Measurements from ENCODE around the gene TBRG4.
"Not testable (repeated sequence)": the region's sequence is repeated elsewhere in the genome, so short reads cannot be mapped to it uniquely, and the experiment has no call there.

The TBRG4 gene

GRCh38 chr7:45114257-45114656, 2.8 kb upstream of the TBRG4 start:
- not testable (repeated sequence) for DNase-seq

DNA sequence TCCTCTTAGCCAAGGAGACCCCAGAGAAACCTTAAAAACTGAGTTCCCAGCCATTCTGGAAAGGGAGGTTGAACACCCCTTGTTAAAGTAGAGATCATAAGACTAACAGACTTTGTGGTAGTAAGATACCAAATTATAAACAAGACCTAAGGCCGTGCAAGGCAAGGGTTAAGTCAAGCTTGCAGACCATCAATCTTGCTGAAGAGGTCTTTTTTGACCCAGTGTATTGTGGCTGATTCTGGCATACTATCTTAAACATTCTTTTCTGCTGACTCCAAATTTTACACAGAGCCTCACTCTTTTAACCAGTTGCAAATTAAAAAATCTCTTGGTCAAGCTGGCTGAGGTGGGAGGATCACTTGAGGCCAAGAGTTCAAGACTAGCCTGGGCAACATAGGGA, 1.2 kb upstream of the TBRG4 start:
- no peak for DNase-seq

DNA sequence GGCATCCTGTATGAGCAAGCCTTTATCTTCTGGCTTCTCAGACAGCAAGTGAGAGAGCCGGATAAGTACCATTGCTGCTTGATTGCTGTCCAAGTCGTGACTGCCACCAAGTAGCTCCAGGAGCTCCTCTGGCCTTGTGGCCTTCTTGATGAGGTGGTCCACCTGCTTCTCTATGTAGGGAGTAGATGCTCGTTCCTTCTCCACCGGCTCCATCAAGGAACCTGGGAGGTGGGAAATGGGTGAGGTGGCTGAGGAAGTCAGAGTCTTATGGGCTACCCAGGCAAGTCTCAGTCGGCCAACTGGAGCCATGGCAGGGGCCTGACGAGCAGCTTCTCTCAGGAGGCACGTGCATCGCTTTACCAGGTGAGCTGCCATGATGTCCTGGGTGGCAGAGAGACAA, 2.6 kb downstream of the TBRG4 start:
- no peak for DNase-seq

DNA sequence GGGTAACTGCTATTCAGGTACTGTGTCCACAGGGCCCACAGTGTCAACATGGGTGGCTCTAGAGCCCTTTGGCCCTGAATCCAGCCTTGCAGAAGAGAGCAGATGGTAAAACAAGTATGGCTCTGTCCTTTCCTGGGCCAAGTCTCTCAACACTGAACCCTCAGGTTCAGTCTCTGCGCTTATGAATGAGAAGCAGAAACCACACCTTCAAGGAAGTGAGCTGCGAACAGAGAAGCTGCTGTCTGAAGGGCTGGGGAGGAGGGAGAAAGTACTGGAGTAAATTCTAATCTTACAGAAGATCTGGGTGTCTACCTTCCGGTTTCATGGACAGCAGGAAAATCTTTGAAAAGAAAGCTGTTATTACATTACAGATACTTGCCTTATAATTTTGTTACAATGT, 4.1 kb downstream of the TBRG4 start:
- DNase-seq = no peak

- no peak for DNase-seq
These were observed 4.7 kb downstream of the TBRG4 start for GRCh38 chr7:45106820-45107219.

DNA sequence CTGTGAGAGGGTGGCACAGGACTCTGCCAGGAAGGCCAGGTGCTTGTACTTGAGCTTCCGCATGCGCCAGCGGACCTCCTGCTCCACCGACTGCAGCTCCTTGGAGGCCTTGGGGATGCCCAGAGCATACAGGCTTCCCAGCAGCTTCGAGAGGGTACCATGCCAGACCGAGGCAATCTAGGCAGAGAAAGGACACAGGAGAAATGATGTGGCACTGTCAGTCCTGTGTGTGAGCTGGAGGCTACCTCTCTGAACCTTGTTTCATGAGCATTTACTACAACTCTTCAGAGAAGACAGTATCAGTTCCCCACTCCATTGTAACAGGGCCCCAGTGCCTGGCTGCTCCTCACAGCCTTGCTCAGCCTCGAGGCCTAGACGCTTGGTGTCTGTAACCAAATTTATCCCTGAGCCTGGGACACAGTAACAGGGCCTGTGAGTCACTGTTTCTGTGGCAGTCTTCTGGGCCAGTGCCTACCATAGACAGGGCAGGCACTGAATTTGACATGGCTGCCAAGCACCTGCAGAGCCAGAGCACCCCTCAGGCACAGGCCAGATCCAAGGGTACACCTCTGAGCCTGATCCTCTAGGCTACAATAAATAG, 5.8 kb downstream of the TBRG4 start:
- DNase-seq = no peak

GRCh38 chr7:45104844-45105587, 6.5 kb downstream of the TBRG4 start:
- no peak for DNase-seq

DNA sequence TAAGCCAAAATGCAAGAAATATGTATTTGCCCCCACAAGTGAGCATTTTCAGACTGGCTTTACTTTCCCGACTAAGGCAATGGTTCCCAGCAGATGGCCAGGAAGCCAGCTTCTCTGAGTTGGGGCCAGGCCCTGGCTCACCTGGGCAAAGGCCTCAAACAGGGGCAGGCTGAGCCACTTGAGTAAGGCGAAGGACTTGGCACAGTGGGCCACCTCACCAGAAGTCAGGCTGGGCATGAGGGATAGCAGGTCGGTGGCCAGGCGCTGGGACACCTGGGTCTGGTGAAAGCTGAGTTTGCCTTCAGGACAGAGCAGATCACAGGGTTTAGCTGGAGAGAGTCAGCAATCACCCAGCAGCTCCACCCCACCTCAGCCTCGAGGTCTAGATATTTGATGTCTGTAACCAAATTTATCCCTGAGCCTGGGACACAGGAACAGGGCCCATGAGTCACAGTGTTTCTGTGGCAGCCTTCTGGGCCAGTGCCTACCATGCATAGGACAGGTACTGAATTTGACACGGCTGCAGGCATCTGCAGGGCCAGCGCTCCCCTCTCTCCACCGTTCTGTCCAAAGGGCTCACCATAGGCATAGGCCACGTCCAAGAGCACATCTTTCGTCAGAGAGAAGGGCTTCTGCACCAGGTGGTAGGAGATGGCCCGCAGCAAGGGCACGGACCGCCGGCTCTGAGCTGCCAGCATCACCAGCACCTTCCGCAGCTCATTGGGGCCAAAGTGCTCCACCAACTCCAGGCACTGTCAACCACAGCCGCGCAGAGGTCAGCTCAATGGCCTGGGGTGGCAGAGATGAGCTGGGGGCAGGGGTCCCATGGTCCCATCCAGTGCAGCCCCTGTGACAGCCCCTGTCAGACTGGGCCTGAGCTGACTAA, 7.3 kb downstream of the TBRG4 start:
- no peak for DNase-seq

DNA sequence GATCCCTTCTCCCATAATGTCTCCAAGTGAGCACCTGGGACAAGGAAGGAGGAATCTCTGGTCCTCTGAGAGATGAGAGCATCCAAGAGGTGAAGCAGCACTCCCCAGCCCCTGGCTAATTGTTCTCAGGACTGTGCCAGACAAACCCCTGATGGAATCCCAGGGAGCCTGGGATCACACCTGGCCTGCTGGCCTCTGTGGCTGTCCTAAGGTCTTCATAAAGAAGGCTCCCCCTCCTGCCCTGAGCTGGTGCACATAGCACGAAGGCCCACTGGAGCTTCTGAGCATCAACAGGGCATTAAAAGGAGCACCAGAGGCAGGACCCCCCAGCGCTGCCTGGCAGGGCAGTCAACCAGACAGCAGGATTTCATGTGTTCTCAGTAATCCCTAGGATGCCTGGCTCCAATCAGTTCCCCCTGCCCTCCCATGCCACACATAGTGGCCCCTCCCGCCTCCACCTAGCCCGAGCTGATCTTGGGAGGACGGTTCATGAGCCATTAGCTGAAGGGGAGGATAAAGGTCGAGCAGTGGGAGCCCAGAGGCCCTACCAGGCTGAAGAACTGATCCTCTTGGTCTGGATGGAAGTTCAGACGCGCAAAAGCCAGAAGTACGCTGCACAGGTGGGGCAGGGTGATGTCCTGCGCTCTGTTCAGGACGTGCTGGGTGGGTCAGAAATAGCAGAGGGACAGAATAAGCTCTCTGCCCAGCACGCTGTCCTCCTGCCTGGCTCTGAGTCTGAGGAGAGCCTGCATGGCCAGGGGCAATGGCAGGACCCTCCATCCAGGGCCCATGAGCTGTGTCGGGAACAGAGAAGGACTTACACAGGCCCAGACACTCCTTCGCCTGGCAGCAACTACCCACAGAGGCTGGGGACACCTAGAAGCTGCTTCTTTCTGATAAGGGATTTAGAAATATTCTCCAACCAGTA, 8.4 kb downstream of the TBRG4 start:
- DNase-seq = no peak

- DNase-seq = no peak
These were observed 9.7 kb downstream of the TBRG4 start for GRCh38 chr7:45101748-45102147.

- no peak for DNase-seq
These were observed 10.6 kb downstream of the TBRG4 start for GRCh38 chr7:45100761-45101480.

- no peak for DNase-seq
These were observed 11.4 kb downstream of the TBRG4 start for GRCh38 chr7:45099891-45100760.

DNA sequence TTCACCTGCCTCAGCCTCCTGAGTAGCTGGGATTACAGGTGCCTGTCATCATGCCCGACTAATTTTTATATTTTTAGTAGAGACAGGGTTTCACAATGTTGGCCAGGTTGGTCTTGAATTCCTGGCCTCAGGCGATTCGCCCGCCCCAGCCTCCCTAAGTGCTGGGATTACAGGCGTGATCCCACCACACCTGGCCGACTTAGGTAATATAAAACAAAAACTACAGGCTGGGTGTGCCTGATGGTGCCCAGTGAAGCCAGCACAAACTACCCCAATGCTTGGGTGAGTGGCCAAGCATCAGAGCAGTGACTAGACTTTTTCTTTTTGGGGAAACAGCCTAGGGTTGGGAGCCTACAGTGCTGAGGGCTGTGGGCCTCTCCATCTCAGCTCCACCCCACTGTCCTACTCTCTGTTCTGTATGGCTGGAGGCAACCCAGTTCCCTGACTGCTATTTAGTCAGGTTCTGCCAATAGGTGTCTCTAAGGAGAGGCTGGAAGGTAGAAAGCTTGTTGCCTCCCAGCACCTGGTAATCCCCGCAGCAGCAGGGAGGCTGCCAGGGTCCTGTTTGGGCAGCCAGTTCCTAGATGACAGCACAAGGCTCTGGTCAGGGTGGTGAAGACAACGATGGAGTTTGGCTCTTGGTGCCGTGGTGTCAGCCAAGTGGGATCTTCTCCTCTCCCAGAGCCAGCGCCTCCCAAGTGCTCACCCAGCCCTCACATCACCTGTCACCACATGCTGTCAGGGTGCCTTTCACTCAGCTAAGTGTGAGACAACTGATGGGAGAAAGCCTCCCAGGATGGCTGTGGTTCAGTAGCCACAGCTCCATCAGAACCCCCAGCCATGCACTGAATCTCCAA, 12.3 kb downstream of the TBRG4 start:
- no peak for DNase-seq

DNA sequence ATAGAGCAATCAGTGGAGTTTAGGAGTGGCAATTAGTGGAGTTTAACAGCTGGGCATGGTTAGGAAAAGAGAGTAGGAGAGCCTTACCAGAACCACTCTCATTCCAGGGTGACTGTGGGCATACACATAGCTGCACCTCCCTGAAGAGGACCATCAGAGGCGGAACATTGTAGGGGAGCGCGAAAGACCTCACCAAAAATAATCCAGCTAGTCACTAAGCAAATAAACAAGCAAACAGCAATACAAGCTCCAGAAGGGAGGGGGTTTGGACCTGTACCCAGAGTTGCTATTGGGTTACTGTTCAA, 18.6 kb downstream of the TBRG4 start:
- no peak for DNase-seq

GRCh38 chr7:45092100-45092930, 19.2 kb downstream of the TBRG4 start:
- DNase-seq = no peak

DNA sequence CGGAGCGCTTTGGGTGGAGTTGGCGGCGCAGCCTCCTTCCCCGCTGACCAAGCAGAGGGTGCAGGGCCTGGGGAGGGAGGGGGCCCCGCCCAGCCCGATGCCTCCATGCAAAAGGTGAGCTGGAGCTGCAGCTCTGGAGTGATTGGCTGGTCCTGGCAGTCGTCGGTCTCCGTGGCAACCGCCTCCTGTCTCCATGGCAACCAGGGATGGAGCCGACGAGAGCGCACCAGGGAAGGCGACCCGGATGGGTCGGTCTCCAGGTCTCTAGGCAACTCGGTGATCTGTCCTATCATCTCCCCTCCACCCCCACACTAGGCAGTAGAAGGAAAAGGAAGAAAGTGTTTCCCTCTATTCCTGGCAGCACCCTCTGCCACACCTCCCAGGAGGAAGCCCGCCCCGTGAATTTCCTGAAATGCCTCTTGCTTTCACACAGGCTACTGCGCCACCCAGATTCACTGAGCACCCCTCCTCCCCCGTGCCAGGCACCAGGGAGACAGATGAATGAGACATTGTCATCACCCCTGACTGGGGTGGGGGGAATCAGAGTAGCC, 22.1 kb downstream of the TBRG4 start:
- DNase-seq = no peak

GRCh38 chr7:45088821-45089340, 22.6 kb downstream of the TBRG4 start, which contains the start of gene NACAD:
TSS of gene NACAD (minus strand) at chr7:45088969. CDS start at chr7:45088894, 75 bp downstream.
- no peak for DNase-seq

GRCh38 chr7:45088146-45088701, 23.3 kb downstream of the TBRG4 start:
- DNase-seq = no peak
